Suprapubic skin (tissue), 3 donors: ENCODE data around the gene SAYSD1.
"Not testable (repeated sequence)": the region's sequence is repeated elsewhere in the genome, so short reads cannot be mapped to it uniquely, and the experiment has no call there.

Source experiments
- POLR2A ChIP-seq, 2 donors: fragments of 450-650 bp; IDR thresholded peaks; one replicate each; pipeline ENCODE4 v1.6.1; 2017; ENCODE audit warnings: antibody characterized with exemption in 2 of 2, mild to moderate bottlenecking in 2 of 2, moderate library complexity in 2 of 2
- TF ChIP-seq, protein P1 (sequence below), 2 donors: fragments of 200-600 bp in 1 of 2; fragments of 450-650 bp in 1 of 2; sonication (generic) in 1 of 2; IDR thresholded peaks; one replicate each; pipeline ENCODE4 v1.5.1; 2016 to 2019; ENCODE audit warnings: antibody characterized with exemption in 2 of 2, mild to moderate bottlenecking in 1 of 2, moderate library complexity in 1 of 2

DNA sequence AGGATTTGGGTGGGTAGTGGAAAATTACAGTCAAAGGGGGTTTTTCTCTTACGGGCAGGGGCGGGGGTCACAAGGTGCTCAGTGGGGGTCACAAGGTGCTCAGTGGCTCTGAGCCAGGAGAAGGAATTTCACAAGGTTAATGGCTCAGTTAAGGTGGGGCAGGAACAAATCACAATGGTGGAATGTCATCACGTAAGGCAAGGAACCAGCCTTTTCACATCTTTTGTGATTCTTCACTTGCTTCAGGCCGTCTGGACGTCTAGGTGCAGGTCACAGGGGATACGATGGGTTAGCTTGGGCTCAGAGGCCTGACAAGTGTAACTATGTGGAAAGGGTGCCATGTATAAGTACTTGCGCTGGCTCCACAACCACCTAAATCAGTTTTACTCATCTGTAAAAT, 21.2 kb upstream of the SAYSD1 start:
- TF ChIP-seq, protein P1, sequence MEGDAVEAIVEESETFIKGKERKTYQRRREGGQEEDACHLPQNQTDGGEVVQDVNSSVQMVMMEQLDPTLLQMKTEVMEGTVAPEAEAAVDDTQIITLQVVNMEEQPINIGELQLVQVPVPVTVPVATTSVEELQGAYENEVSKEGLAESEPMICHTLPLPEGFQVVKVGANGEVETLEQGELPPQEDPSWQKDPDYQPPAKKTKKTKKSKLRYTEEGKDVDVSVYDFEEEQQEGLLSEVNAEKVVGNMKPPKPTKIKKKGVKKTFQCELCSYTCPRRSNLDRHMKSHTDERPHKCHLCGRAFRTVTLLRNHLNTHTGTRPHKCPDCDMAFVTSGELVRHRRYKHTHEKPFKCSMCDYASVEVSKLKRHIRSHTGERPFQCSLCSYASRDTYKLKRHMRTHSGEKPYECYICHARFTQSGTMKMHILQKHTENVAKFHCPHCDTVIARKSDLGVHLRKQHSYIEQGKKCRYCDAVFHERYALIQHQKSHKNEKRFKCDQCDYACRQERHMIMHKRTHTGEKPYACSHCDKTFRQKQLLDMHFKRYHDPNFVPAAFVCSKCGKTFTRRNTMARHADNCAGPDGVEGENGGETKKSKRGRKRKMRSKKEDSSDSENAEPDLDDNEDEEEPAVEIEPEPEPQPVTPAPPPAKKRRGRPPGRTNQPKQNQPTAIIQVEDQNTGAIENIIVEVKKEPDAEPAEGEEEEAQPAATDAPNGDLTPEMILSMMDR (IDR thresholded peaks at IDR 0.05), result not testable (repeated sequence)
- TF ChIP-seq POLR2A (IDR thresholded peaks at IDR 0.05), result not testable (repeated sequence)
